GM23338 (cell line): ENCODE measurements around the gene ZBTB7C. TPM values are rescaled to one million over a fixed set of nuclear protein-coding genes. Genes with fewer than 3 reads are reported as not detected.

Experiments used
- CREB1 ChIP-seq: fragments of 250-450 bp; sonication (Bioruptor Pico); IDR thresholded peaks from 2 replicates; pipeline ENCODE4 v1.5.0; 2020; ENCODE audit warnings: low read depth, mild to moderate bottlenecking, moderate library complexity
- EZH2 ChIP-seq: fragments of 200-600 bp; sonication (generic); IDR thresholded peaks from one replicate; pipeline ENCODE4 v1.8.0; 2017; ENCODE audit warnings: antibody characterized with exemption, mild to moderate bottlenecking, low read depth; ENCODE audit not compliant: unreplicated experiment
- EZH2phosphoT487 ChIP-seq: fragments of 200-600 bp; sonication (generic); IDR thresholded peaks from one replicate; pipeline ENCODE4 v1.8.1; 2018; ENCODE audit warnings: antibody characterized with exemption; ENCODE audit not compliant: unreplicated experiment
- POLR2AphosphoS5 ChIP-seq: IDR thresholded peaks from 2 replicates; pipeline ENCODE4 v1.6.1; 2016; ENCODE audit warnings: antibody characterized with exemption, low read depth
- ZNF331 ChIP-seq: fragments of 250-450 bp; sonication (Bioruptor Pico); IDR thresholded peaks from 2 replicates; pipeline ENCODE4 v1.5.0; 2020; ENCODE audit warnings: low read depth, mild to moderate bottlenecking, moderate library complexity
- polyA plus RNA-seq: library from polyadenylated mRNA; unstranded; fragments of >200 nt; fragmentation: Nextera tagmentation; extraction: Ambion mirVana; gene quantifications from 2 replicates; pipeline ENCODE4 v1.2.1, GENCODE V29; 2016
- total RNA-seq: library from RNA; depleted of rRNA; stranded (reverse); fragments of >200 nt; shearing (Covaris generic); gene quantifications from 2 replicates; pipeline ENCODE4 v1.2.3, GENCODE V29; 2014
- TF ChIP-seq, protein P1 (sequence below): fragments of 250-450 bp; sonication (Bioruptor Pico); IDR thresholded peaks from 2 replicates; pipeline ENCODE4 v1.5.0; 2020; ENCODE audit warnings: mild to moderate bottlenecking, moderate library complexity
- TF ChIP-seq, protein P2 (sequence below): IDR thresholded peaks from one replicate; pipeline ENCODE4 v1.6.1; 2018; ENCODE audit warnings: antibody characterized with exemption; ENCODE audit not compliant: unreplicated experiment

ZBTB7C gene
- total and polyA plus RNA-seq, 2 experiments from 2014 or later = 0.03 to 0.14 TPM

DNA sequence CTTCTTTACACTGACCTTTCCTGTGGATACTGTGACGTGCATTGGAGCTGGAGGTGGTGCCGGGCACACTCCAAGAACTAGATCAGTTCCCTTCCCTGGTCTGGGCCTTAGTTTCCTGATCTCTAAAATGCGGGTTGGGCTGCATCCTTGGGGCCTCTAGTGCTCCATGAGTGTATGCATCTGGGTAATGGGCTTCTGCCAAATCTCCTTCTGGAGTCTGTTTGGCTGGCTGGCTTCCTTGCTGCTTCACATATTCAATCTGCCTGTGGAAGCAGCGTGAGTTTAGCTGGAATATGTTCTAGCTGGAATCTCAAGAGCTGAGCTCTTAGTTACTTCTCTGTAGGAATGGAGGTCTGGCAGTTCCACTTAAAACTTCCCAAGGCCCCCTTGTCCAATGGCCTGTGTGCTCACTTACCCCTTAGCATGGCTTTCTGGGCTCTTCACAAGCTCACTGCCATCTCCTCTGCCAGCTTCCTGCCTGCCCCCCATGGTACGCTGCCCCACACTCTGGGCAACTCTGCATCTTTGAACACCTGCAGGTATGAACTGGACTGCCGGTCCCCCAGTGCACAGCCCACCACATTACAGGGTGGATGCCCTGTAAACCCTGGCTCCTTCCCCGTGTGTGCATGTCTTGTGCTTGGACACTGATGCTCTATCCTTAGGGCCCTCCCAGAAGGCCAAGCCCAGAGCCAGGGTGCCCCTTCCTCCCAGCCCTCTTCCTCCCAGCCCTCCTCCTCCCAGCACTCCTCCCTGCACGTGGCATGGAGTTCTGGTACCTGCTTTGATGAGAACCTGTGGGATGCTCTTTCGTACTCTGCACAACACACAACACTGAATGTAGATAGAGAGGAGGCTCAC lies 375.2 kb downstream of the ZBTB7C start (continued):
- TF ChIP-seq, protein P1, sequence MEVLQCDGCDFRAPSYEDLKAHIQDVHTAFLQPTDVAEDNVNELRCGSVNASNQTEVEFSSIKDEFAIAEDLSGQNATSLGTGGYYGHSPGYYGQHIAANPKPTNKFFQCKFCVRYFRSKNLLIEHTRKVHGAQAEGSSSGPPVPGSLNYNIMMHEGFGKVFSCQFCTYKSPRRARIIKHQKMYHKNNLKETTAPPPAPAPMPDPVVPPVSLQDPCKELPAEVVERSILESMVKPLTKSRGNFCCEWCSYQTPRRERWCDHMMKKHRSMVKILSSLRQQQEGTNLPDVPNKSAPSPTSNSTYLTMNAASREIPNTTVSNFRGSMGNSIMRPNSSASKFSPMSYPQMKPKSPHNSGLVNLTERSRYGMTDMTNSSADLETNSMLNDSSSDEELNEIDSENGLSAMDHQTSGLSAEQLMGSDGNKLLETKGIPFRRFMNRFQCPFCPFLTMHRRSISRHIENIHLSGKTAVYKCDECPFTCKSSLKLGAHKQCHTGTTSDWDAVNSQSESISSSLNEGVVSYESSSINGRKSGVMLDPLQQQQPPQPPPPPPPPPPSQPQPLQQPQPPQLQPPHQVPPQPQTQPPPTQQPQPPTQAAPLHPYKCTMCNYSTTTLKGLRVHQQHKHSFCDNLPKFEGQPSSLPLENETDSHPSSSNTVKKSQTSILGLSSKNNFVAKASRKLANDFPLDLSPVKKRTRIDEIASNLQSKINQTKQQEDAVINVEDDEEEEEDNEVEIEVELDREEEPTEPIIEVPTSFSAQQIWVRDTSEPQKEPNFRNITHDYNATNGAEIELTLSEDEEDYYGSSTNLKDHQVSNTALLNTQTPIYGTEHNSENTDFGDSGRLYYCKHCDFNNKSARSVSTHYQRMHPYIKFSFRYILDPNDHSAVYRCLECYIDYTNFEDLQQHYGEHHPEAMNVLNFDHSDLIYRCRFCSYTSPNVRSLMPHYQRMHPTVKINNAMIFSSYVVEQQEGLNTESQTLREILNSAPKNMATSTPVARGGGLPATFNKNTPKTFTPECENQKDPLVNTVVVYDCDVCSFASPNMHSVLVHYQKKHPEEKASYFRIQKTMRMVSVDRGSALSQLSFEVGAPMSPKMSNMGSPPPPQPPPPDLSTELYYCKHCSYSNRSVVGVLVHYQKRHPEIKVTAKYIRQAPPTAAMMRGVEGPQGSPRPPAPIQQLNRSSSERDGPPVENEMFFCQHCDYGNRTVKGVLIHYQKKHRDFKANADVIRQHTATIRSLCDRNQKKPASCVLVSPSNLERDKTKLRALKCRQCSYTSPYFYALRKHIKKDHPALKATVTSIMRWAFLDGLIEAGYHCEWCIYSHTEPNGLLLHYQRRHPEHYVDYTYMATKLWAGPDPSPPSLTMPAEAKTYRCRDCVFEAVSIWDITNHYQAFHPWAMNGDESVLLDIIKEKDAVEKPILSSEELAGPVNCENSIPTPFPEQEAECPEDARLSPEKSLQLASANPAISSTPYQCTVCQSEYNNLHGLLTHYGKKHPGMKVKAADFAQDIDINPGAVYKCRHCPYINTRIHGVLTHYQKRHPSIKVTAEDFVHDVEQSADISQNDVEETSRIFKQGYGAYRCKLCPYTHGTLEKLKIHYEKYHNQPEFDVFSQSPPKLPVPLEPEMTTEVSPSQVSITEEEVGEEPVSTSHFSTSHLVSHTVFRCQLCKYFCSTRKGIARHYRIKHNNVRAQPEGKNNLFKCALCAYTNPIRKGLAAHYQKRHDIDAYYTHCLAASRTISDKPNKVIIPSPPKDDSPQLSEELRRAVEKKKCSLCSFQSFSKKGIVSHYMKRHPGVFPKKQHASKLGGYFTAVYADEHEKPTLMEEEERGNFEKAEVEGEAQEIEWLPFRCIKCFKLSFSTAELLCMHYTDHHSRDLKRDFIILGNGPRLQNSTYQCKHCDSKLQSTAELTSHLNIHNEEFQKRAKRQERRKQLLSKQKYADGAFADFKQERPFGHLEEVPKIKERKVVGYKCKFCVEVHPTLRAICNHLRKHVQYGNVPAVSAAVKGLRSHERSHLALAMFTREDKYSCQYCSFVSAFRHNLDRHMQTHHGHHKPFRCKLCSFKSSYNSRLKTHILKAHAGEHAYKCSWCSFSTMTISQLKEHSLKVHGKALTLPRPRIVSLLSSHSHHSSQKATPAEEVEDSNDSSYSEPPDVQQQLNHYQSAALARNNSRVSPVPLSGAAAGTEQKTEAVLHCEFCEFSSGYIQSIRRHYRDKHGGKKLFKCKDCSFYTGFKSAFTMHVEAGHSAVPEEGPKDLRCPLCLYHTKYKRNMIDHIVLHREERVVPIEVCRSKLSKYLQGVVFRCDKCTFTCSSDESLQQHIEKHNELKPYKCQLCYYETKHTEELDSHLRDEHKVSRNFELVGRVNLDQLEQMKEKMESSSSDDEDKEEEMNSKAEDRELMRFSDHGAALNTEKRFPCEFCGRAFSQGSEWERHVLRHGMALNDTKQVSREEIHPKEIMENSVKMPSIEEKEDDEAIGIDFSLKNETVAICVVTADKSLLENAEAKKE = no peak
- TF ChIP-seq ZNF331 (CRISPR knock-in tag) = no peak
- no peak for TF ChIP-seq EZH2phosphoT487
- no peak for TF ChIP-seq CREB1 (CRISPR knock-in tag)
- TF ChIP-seq POLR2AphosphoS5 = no peak
- no peak for TF ChIP-seq EZH2
- TF ChIP-seq, protein P2, sequence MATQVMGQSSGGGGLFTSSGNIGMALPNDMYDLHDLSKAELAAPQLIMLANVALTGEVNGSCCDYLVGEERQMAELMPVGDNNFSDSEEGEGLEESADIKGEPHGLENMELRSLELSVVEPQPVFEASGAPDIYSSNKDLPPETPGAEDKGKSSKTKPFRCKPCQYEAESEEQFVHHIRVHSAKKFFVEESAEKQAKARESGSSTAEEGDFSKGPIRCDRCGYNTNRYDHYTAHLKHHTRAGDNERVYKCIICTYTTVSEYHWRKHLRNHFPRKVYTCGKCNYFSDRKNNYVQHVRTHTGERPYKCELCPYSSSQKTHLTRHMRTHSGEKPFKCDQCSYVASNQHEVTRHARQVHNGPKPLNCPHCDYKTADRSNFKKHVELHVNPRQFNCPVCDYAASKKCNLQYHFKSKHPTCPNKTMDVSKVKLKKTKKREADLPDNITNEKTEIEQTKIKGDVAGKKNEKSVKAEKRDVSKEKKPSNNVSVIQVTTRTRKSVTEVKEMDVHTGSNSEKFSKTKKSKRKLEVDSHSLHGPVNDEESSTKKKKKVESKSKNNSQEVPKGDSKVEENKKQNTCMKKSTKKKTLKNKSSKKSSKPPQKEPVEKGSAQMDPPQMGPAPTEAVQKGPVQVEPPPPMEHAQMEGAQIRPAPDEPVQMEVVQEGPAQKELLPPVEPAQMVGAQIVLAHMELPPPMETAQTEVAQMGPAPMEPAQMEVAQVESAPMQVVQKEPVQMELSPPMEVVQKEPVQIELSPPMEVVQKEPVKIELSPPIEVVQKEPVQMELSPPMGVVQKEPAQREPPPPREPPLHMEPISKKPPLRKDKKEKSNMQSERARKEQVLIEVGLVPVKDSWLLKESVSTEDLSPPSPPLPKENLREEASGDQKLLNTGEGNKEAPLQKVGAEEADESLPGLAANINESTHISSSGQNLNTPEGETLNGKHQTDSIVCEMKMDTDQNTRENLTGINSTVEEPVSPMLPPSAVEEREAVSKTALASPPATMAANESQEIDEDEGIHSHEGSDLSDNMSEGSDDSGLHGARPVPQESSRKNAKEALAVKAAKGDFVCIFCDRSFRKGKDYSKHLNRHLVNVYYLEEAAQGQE = no peak
